ENCODE measurements around the gene DBN1. TPM values are rescaled to one million over a fixed set of nuclear protein-coding genes. Genes with fewer than 3 reads are reported as not detected.

The DBN1 gene
- total and polyA plus RNA-seq, 9 of the 15 experiments (the other 6 are each of a cell fraction or from before 2014, with no cell fraction given): 0.25 to 87.2 (median 27.9) TPM

DNA sequence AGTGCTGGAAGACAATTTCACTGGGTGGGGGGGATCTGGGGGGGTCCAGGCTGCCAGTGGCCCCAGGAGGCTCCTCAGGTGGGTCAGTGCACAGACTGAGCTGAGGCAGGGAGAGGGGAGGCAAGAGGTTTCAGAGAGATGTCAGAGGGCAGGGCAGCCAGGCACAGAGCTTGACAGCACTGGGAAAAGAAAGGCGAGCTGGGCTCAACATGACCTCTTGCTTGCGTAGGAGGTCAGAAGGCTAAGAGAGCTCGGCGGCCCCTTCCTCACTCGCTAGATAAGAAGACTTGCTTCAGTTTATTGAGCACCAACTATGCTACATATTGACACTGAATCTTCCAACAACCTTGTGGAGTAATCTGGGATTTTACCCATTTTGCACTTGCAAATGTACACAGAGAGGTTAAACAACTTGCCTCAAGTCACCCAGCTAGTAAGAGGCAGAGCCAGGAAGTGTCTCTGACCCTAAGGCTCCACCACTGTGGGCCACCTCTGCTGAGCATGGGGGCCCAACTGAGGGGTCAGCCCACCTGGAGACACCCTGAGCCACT, 20.4 kb upstream of the DBN1 start (continued):
- TF ChIP-seq, protein P1, sequence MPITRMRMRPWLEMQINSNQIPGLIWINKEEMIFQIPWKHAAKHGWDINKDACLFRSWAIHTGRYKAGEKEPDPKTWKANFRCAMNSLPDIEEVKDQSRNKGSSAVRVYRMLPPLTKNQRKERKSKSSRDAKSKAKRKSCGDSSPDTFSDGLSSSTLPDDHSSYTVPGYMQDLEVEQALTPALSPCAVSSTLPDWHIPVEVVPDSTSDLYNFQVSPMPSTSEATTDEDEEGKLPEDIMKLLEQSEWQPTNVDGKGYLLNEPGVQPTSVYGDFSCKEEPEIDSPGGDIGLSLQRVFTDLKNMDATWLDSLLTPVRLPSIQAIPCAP (CRISPR knock-in tag; IDR thresholded peaks at IDR 0.05; ENCODE audit: borderline replicate concordance): no peak
- TF ChIP-seq DMBX1 (CRISPR knock-in tag; IDR thresholded peaks at IDR 0.05; ENCODE audit: borderline replicate concordance): no peak
- TF ChIP-seq, protein P2, sequence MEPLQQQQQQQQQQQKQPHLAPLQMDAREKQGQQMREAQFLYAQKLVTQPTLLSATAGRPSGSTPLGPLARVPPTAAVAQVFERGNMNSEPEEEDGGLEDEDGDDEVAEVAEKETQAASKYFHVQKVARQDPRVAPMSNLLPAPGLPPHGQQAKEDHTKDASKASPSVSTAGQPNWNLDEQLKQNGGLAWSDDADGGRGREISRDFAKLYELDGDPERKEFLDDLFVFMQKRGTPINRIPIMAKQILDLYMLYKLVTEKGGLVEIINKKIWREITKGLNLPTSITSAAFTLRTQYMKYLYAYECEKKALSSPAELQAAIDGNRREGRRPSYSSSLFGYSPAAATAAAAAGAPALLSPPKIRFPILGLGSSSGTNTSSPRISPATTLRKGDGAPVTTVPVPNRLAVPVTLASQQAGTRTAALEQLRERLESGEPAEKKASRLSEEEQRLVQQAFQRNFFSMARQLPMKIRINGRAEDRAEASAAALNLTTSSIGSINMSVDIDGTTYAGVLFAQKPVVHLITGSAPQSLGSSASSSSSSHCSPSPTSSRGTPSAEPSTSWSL (CRISPR knock-in tag; IDR thresholded peaks at IDR 0.05; ENCODE audit: borderline replicate concordance): no peak
- no peak for TF ChIP-seq SMARCA4 (IDR thresholded peaks at IDR 0.05)
- no peak for TF ChIP-seq COPS2 (conservative IDR thresholded peaks at IDR 0.05)
- no peak for TF ChIP-seq DPF2 (IDR thresholded peaks at IDR 0.05)
- TF ChIP-seq ZNF146 (CRISPR knock-in tag; IDR thresholded peaks at IDR 0.05; ENCODE audit: unreplicated experiment): no peak
- no peak for TF ChIP-seq POLR2AphosphoS2 (IDR thresholded peaks at IDR 0.05; ENCODE audit: low read length)
- no peak for TF ChIP-seq ZSCAN29 (IDR thresholded peaks at IDR 0.05)
- TF ChIP-seq HCFC1 (IDR thresholded peaks at IDR 0.05; ENCODE audit: low read depth, low read length): no peak
- no peak for TF ChIP-seq ZBED1 (IDR thresholded peaks at IDR 0.05)
- TF ChIP-seq, protein P3, sequence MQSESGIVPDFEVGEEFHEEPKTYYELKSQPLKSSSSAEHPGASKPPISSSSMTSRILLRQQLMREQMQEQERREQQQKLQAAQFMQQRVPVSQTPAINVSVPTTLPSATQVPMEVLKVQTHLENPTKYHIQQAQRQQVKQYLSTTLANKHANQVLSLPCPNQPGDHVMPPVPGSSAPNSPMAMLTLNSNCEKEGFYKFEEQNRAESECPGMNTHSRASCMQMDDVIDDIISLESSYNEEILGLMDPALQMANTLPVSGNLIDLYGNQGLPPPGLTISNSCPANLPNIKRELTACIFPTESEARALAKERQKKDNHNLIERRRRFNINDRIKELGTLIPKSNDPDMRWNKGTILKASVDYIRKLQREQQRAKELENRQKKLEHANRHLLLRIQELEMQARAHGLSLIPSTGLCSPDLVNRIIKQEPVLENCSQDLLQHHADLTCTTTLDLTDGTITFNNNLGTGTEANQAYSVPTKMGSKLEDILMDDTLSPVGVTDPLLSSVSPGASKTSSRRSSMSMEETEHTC (IDR thresholded peaks at IDR 0.05): no peak
- TF ChIP-seq, protein P4, sequence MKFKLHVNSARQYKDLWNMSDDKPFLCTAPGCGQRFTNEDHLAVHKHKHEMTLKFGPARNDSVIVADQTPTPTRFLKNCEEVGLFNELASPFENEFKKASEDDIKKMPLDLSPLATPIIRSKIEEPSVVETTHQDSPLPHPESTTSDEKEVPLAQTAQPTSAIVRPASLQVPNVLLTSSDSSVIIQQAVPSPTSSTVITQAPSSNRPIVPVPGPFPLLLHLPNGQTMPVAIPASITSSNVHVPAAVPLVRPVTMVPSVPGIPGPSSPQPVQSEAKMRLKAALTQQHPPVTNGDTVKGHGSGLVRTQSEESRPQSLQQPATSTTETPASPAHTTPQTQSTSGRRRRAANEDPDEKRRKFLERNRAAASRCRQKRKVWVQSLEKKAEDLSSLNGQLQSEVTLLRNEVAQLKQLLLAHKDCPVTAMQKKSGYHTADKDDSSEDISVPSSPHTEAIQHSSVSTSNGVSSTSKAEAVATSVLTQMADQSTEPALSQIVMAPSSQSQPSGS (CRISPR knock-in tag; IDR thresholded peaks at IDR 0.05): no peak
- no peak for TF ChIP-seq BACH1 (tag; IDR thresholded peaks at IDR 0.05)
- no peak for TF ChIP-seq BHLHE40 (IDR thresholded peaks at IDR 0.05; ENCODE audit: low read length)
- TF ChIP-seq POLR2A (conservative IDR thresholded peaks at IDR 0.05): 0 out of 2 replicates have a peak, but pooled peaks have one; percentile 27
- TF ChIP-seq POLR2B (IDR thresholded peaks at IDR 0.05; ENCODE audit: low read depth, partially characterized antibody): no peak
- no peak for TF ChIP-seq MIER1 (IDR thresholded peaks at IDR 0.05; ENCODE audit: low read depth)
- no peak for TF ChIP-seq ZNF780A (CRISPR knock-in tag; IDR thresholded peaks at IDR 0.05)
- TF ChIP-seq ELF1 (tag; IDR thresholded peaks at IDR 0.05): no peak
- no peak for TF ChIP-seq THRAP3 (IDR thresholded peaks at IDR 0.05; ENCODE audit: borderline replicate concordance)
- TF ChIP-seq, protein P5, sequence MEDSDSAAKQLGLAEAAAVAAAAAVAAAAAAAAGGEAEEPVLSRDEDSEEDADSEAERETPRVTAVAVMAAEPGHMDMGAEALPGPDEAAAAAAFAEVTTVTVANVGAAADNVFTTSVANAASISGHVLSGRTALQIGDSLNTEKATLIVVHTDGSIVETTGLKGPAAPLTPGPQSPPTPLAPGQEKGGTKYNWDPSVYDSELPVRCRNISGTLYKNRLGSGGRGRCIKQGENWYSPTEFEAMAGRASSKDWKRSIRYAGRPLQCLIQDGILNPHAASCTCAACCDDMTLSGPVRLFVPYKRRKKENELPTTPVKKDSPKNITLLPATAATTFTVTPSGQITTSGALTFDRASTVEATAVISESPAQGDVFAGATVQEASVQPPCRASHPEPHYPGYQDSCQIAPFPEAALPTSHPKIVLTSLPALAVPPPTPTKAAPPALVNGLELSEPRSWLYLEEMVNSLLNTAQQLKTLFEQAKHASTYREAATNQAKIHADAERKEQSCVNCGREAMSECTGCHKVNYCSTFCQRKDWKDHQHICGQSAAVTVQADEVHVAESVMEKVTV (CRISPR knock-in tag; IDR thresholded peaks at IDR 0.05): no peak
- TF ChIP-seq ZNF232 (CRISPR knock-in tag; IDR thresholded peaks at IDR 0.05): peak; percentile 99
- no peak for TF ChIP-seq FOXJ2 (tag; IDR thresholded peaks at IDR 0.05)
- TF ChIP-seq, protein P6, sequence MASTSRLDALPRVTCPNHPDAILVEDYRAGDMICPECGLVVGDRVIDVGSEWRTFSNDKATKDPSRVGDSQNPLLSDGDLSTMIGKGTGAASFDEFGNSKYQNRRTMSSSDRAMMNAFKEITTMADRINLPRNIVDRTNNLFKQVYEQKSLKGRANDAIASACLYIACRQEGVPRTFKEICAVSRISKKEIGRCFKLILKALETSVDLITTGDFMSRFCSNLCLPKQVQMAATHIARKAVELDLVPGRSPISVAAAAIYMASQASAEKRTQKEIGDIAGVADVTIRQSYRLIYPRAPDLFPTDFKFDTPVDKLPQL (IDR thresholded peaks at IDR 0.05; ENCODE audit: extremely low read depth, insufficient read length): no peak

Measured in K562 (cell line).